Pancreas (tissue), 10 donors: ENCODE measurements around the gene ARL6IP4. TPM values are rescaled to one million over a fixed set of nuclear protein-coding genes. Genes with fewer than 3 reads are reported as not detected.

Experiments
- ATAC-seq, 4 donors: fragments of 200-7000 bp; cut with Tn5 transposase; one replicate each; pipeline versions ENCODE4 v1.8.0 to v1.9.1; 2020; ENCODE audit warnings: mild to moderate bottlenecking in 4 of 4, moderate library complexity in 4 of 4
- DNase-seq, 6 donors: peaks; one replicate each; pipeline ENCODE4 v3.0.0-alpha.2; 2020
- FAIRE-seq: peaks from 2 replicates; lab custom pipeline; 2012; peaks lifted over from hg19 to GRCh38; lab: Jason Lieb, UNC
- H3K27ac ChIP-seq, 4 donors: fragments of 200-600 bp; sonication (generic); 1 replicate in 3 of 4; 2 replicates in 1 of 4; pipeline versions ENCODE4 v1.5.0 to v1.8.0; 2020
- H3K27me3 ChIP-seq, 4 donors: fragments of 200-600 bp; one replicate each; pipeline ENCODE4 v1.8.0; 2021
- H3K36me3 ChIP-seq, 3 donors: fragments of 200-600 bp; sonication (generic) in 1 of 3; one replicate each; pipeline versions ENCODE4 v1.5.0 to v1.8.0; 2020 to 2021
- H3K4me1 ChIP-seq, 3 donors: fragments of 200-600 bp; one replicate each; pipeline ENCODE4 v1.8.0; 2021
- H3K4me3 ChIP-seq, 4 donors: fragments of 200-600 bp; sonication (generic) in 2 of 4; one replicate each; pipeline versions ENCODE4 v1.5.0 to v1.8.0; 2020 to 2021
- H3K9me3 ChIP-seq, 4 donors: fragments of 200-600 bp; one replicate each; pipeline ENCODE4 v1.8.0; 2021
- CTCF ChIP-seq, 4 donors: fragments of 200-600 bp; sonication (generic) in 3 of 4; IDR thresholded peaks; one replicate each; pipeline versions ENCODE4 v1.5.0 to v1.8.0; 2021; ENCODE audit warnings: antibody characterized with exemption in 4 of 4
- WGBS, 2 donors: extraction: QIAGEN DNeasy Blood & Tissue Kit; methylation state at CpG; one replicate each; pipeline ENCODE4 v1.1.7; 2013; 5-methylcytosine and 5-hydroxymethylcytosine counted together
- intact Hi-C, 3 donors: fragments of 100-400 bp; cut with DNase I; formaldehyde crosslinking; loops; one replicate each; pipeline versions ENCODE4 v1.11.1 to v1.14.2; 2022
- polyA plus RNA-seq, 2 donors: library from polyadenylated mRNA; stranded (reverse); fragments of 200-250 nt; gene quantifications; one replicate each; pipeline ENCODE4 v1.2.3, GENCODE V29; 2013
- total RNA-seq, 6 donors: library from RNA; stranded (reverse); fragmentation: NEBNext Ultra II Directional in 4 of 6; extraction: Animal tissue kit (Norgen Biotek cat#: 25700) in 4 of 6; gene quantifications; one replicate each; pipeline versions ENCODE4 v1.2.1 to v1.2.4, GENCODE V29; 2021 to 2023
- donor health status: healthy with polysubstance abuse.
- donor health status: DM: no; HTN: no; CAD: no; lungs with moderate emphysema.
- donor health status: DM: no; HTN: no; CAD: no.
- donor health status: control.
- donor health status: control.
- donor health status: Bipolar disorder and iron deficiency.
- donor health status: DM: yes; HTN: yes; CAD: no.
- donor health status: DM: no; HTN: no; CAD: no.
- donor health status: DM: no; HTN: no; CAD: no.
- donor health status: DM: yes; HTN: yes; CAD: no.

Gene ARL6IP4
- total and polyA plus RNA-seq, 8 donors, result 85.3 to 296 (median 107) TPM

- intact Hi-C loops, result no loop called here
- 89 to 93% methylated on average over 13 of the region's 13 CpGs for WGBS, 2 donors
- Histone ChIP-seq H3K27ac (no peak overlapping the region), H3K36me3 (no peaks in the 10 kb centered on the region), H3K27me3 (no peaks in the 10 kb centered on the region), H3K9me3 (no peaks in the 10 kb centered on the region), H3K4me1 (no peaks in the 10 kb centered on the region), H3K4me3 (no peak overlapping the region)
- no peak for ATAC-seq
- no peak for FAIRE-seq
- TF ChIP-seq CTCF (IDR thresholded peaks at IDR 0.05), result no peak
- peak in 1 of 6 donors; percentile 64 for DNase-seq
Measured at GRCh38 chr12:122990961-122991622, 10.6 kb downstream of the ARL6IP4 start.

- no peaks in the 10 kb centered on the region for H3K36me3 ChIP-seq
- peak in 3 of 6 donors; percentile 26 to 63 (median 58) for DNase-seq
Measured at GRCh38 chr12:122991623-122992275, 11.3 kb downstream of the ARL6IP4 start.

GRCh38 chr12:122992386-122992785 is 11.9 kb downstream of the ARL6IP4 start:
- peak in 1 of 6 donors; percentile 68 for DNase-seq
- Histone ChIP-seq H3K27ac (no peak overlapping the region), H3K4me3 (no peak overlapping the region), H3K4me1 (no peaks in the 10 kb centered on the region), H3K27me3 (no peaks in the 10 kb centered on the region), H3K9me3 (no peaks in the 10 kb centered on the region), H3K36me3 (no peaks in the 10 kb centered on the region)
- no peak for ATAC-seq
- no peak for FAIRE-seq
- WGBS, 2 donors, result 84 to 88% methylated on average over 19 of the region's 19 CpGs
- no peak for TF ChIP-seq CTCF (IDR thresholded peaks at IDR 0.05)
- intact Hi-C loops, result no loop called here

More at GRCh38 chr12:122991623-122992275, 11.3 kb downstream of the ARL6IP4 start:
- WGBS, 2 donors, result 83 to 87% methylated on average over 27 of the region's 27 CpGs
- ATAC-seq (no peak), FAIRE-seq (no peak)
- H3K27ac ChIP-seq, result no peak overlapping the region
- intact Hi-C loops, result no loop called here
- no peaks in the 10 kb centered on the region for H3K27me3 ChIP-seq
- H3K9me3 ChIP-seq, result no peaks in the 10 kb centered on the region
- no peak for TF ChIP-seq CTCF (IDR thresholded peaks at IDR 0.05)
- no peaks in the 10 kb centered on the region for H3K4me1 ChIP-seq
- H3K4me3 ChIP-seq, result no peak overlapping the region

GRCh38 chr12:122994140-122994675 is 13.7 kb downstream of the ARL6IP4 start:
- H3K9me3 ChIP-seq, result no peaks in the 10 kb centered on the region
- intact Hi-C loops, result no loop called here
- H3K4me3 ChIP-seq, result no peak overlapping the region
- TF ChIP-seq CTCF (IDR thresholded peaks at IDR 0.05), result no peak
- DNase-seq (peak in 1 of 6 donors; percentile 48), FAIRE-seq (no peak), ATAC-seq (no peak)
- no peak overlapping the region for H3K27ac ChIP-seq
- H3K36me3 ChIP-seq, result no peaks in the 10 kb centered on the region
- no peaks in the 10 kb centered on the region for H3K27me3 ChIP-seq
- 94 to 97% methylated on average over 10 of the region's 10 CpGs for WGBS, 2 donors
- H3K4me1 ChIP-seq, result no peaks in the 10 kb centered on the region
